NCI-H2107 treated with DMSO at 0.1 percent for 48 hours (cell line): ENCODE data around the gene CHCHD6.

Experiments used
- DNase-seq: peaks from one replicate; lab custom pipeline; 2025; ENCODE audit not compliant: unreplicated experiment; lab: John Stamatoyannopoulos, UW

The CHCHD6 gene

GRCh38 chr3:127003175-127003555 is 299.1 kb downstream of the CHCHD6 start:
- no peak for DNase-seq

GRCh38 chr3:127003601-127004280 is 299.7 kb downstream of the CHCHD6 start:
- no peak for DNase-seq

- no peak for DNase-seq
Measured at GRCh38 chr3:127004641-127005397, 300.8 kb downstream of the CHCHD6 start.

GRCh38 chr3:127005864-127006500 is 301.9 kb downstream of the CHCHD6 start:
- DNase-seq = no peak

GRCh38 chr3:127006781-127007436 is 302.9 kb downstream of the CHCHD6 start:
- DNase-seq = no peak

GRCh38 chr3:127008236-127008635 is 304.2 kb downstream of the CHCHD6 start:
- no peak for DNase-seq

GRCh38 chr3:127009531-127009930 is 305.5 kb downstream of the CHCHD6 start:
- DNase-seq = no peak
